H1 (cell line): Measurements from ENCODE around the gene FOXN1. TPM values are rescaled to one million over a fixed set of nuclear protein-coding genes. Genes with fewer than 3 reads are reported as not detected.

Experiments
- CTCF ChIA-PET: fragments of 300-600 bp; sonication (Branson Sonifier 250); formaldehyde crosslinking; loops from one replicate; lab custom pipeline; 2021; ENCODE audit not compliant: partially characterized antibody; lab: Charles Lee
- POLR2A ChIA-PET: fragments of 300-600 bp; sonication (Branson Sonifier 250); formaldehyde crosslinking; loops from one replicate; lab custom pipeline; 2021; ENCODE audit warnings: inconsistent platforms; ENCODE audit not compliant: partially characterized antibody; lab: Charles Lee
- DNase-seq, 2 experiments: peaks; one replicate each; pipeline versions ENCODE4 v3.0.0 to v3.0.0-alpha.2; 2010 to 2022; ENCODE audit warnings: low spot score in 2 of 2, low read depth in 1 of 2, mixed read lengths in 1 of 2
- FAIRE-seq: peaks from 2 replicates; lab custom pipeline; 2011; peaks lifted over from hg19 to GRCh38; lab: Jason Lieb, UNC
- H2AFZ ChIP-seq: 2 replicates; pipeline ENCODE4 v1.8.1; 2012; ENCODE audit warnings: low read length, inconsistent platforms
- H2AK5ac ChIP-seq: 2 replicates; pipeline ENCODE4 v1.6.1; 2013; ENCODE audit warnings: low read depth, low read length
- H2BK120ac ChIP-seq: replicated peaks from 2 replicates; pipeline ENCODE3; 2013; ENCODE audit warnings: low read depth, low read length, inconsistent platforms
- H2BK12ac ChIP-seq: 2 replicates; pipeline ENCODE4 v1.6.1; 2013; ENCODE audit warnings: low read depth, low read length
- H2BK15ac ChIP-seq: 2 replicates; pipeline ENCODE4 v1.6.1; 2013; ENCODE audit warnings: low read length
- H2BK20ac ChIP-seq: 2 replicates; pipeline ENCODE4 v1.6.1; 2013; ENCODE audit warnings: low read length
- H2BK5ac ChIP-seq: 2 replicates; pipeline ENCODE4 v1.6.1; 2013; ENCODE audit warnings: low read depth, low read length
- H3K14ac ChIP-seq: 2 replicates; pipeline ENCODE4 v1.6.1; 2013; ENCODE audit warnings: inconsistent platforms; ENCODE audit not compliant: insufficient read length
- H3K18ac ChIP-seq: 2 replicates; pipeline ENCODE4 v1.6.1; 2013; ENCODE audit warnings: low read length; ENCODE audit errors: extremely low read depth
- H3K23ac ChIP-seq: 2 replicates; pipeline ENCODE4 v1.6.1; 2013; ENCODE audit warnings: inconsistent platforms; ENCODE audit not compliant: insufficient read length
- H3K23me2 ChIP-seq: 2 replicates; pipeline ENCODE4 v1.6.1; 2013; ENCODE audit warnings: low read depth, low read length
- H3K27ac ChIP-seq: 2 replicates; pipeline ENCODE4 v1.6.1; 2011; ENCODE audit warnings: low read depth, low read length, inconsistent platforms
- H3K27me3 ChIP-seq, 4 experiments: replicated peaks in 1 of 4; 1 replicate in 1 of 4; 2 replicates in 3 of 4; pipeline versions ENCODE4 v1.6.1 to v1.8.1; 2011 to 2013; ENCODE audit warnings: low read length in 3 of 4, mild to moderate bottlenecking in 3 of 4, inconsistent platforms in 2 of 4, mixed read lengths in 2 of 4, moderate library complexity in 1 of 4; ENCODE audit not compliant: control insufficient read depth in 3 of 4, insufficient read depth in 3 of 4; ENCODE audit errors: extremely low read depth in 1 of 4
- H3K36me3 ChIP-seq, 4 experiments: 2 replicates each; pipeline versions ENCODE4 v1.6.1 to v1.8.1; 2011 to 2013; ENCODE audit warnings: mild to moderate bottlenecking in 4 of 4, low read length in 3 of 4, moderate library complexity in 2 of 4, control low read depth in 1 of 4, inconsistent platforms in 1 of 4; ENCODE audit not compliant: insufficient read depth in 4 of 4, control insufficient read depth in 2 of 4
- H3K4ac ChIP-seq: replicated peaks from 2 replicates; pipeline ENCODE3; 2013; ENCODE audit warnings: low read length, low read depth, mixed read lengths, inconsistent platforms; ENCODE audit not compliant: insufficient read length
- H3K4me1 ChIP-seq, 4 experiments: replicated peaks in 1 of 4; 1 replicate in 1 of 4; 2 replicates in 3 of 4; pipeline versions ENCODE4 v1.6.1 to v1.8.1; 2011 to 2013; ENCODE audit warnings: low read length in 3 of 4, inconsistent platforms in 2 of 4, mixed read lengths in 1 of 4; ENCODE audit not compliant: insufficient read depth in 4 of 4, control insufficient read depth in 3 of 4
- H3K4me2 ChIP-seq, 2 experiments: 2 replicates each; pipeline versions ENCODE4 v1.6.1 to v1.8.1; 2011 to 2013; ENCODE audit warnings: low read depth in 2 of 2, low read length in 2 of 2, control low read depth in 1 of 2, inconsistent platforms in 1 of 2, mild to moderate bottlenecking in 1 of 2; ENCODE audit not compliant: insufficient read depth in 1 of 2
- H3K4me3 ChIP-seq, 4 experiments: fragments of 200-600, 300-600 bp in 1 of 4; sonication (generic), shearing (Covaris generic), sonication (Bioruptor Twin) in 1 of 4; 2 replicates each; pipeline versions ENCODE4 v1.5.1 to v1.8.1; 2011 to 2016; ENCODE audit warnings: low read length in 4 of 4, low read depth in 3 of 4, control low read depth in 2 of 4, inconsistent platforms in 2 of 4, mild to moderate bottlenecking in 2 of 4, mixed read lengths in 1 of 4, moderate library complexity in 1 of 4; ENCODE audit not compliant: insufficient read depth in 2 of 4; ENCODE audit errors: extremely low read depth in 1 of 4
- H3K56ac ChIP-seq: replicated peaks from 2 replicates; pipeline ENCODE3; 2013; ENCODE audit warnings: low read depth, mild to moderate bottlenecking, mixed read lengths, low read length, inconsistent platforms; ENCODE audit not compliant: insufficient read length
- H3K79me1 ChIP-seq: 2 replicates; pipeline ENCODE4 v1.6.1; 2013; ENCODE audit warnings: low read depth, low read length, control low read depth
- H3K79me2 ChIP-seq, 2 experiments: 2 replicates each; pipeline versions ENCODE4 v1.6.1 to v1.8.1; 2012 to 2013; ENCODE audit warnings: low read length in 2 of 2, mild to moderate bottlenecking in 2 of 2, inconsistent platforms in 1 of 2; ENCODE audit not compliant: insufficient read depth in 2 of 2, control insufficient read depth in 1 of 2
- H3K9ac ChIP-seq, 4 experiments: replicated peaks in 1 of 4; 1 replicate in 1 of 4; 2 replicates in 3 of 4; pipeline versions ENCODE4 v1.6.1 to v1.8.1; 2011 to 2013; ENCODE audit warnings: low read depth in 3 of 4, low read length in 3 of 4, control low read depth in 2 of 4, mild to moderate bottlenecking in 2 of 4, moderate library complexity in 2 of 4, inconsistent platforms in 1 of 4; ENCODE audit errors: extremely low read depth in 1 of 4
- H3K9me3 ChIP-seq, 2 experiments: 2 replicates each; pipeline versions ENCODE4 v1.6.1 to v1.8.1; 2012 to 2013; ENCODE audit warnings: mild to moderate bottlenecking in 2 of 2, moderate library complexity in 2 of 2, control low read depth in 1 of 2, inconsistent platforms in 1 of 2, low read depth in 1 of 2, low read length in 1 of 2, mixed read lengths in 1 of 2; ENCODE audit not compliant: insufficient read depth in 2 of 2
- H4K20me1 ChIP-seq, 2 experiments: replicated peaks in 1 of 2; 2 replicates each; pipeline versions ENCODE3 to v1.8.1; 2011 to 2013; ENCODE audit warnings: inconsistent platforms in 2 of 2, low read length in 2 of 2, mild to moderate bottlenecking in 1 of 2; ENCODE audit not compliant: insufficient read depth in 2 of 2, control insufficient read depth in 1 of 2
- H4K5ac ChIP-seq: 2 replicates; pipeline ENCODE4 v1.6.1; 2013; ENCODE audit warnings: low read length, low read depth, mixed read lengths, inconsistent platforms; ENCODE audit not compliant: insufficient read length
- H4K8ac ChIP-seq: 2 replicates; pipeline ENCODE4 v1.8.0; 2013; ENCODE audit warnings: mild to moderate bottlenecking, moderate library complexity, low read length, inconsistent platforms; ENCODE audit not compliant: insufficient read depth; ENCODE audit errors: extremely low read depth
- H4K91ac ChIP-seq: replicated peaks from 2 replicates; pipeline ENCODE3; 2013; ENCODE audit warnings: low read length, mixed read lengths, inconsistent platforms; ENCODE audit not compliant: insufficient read length
- CTBP2 ChIP-seq: IDR thresholded peaks from 2 replicates; pipeline ENCODE4 v1.7.0; 2011; ENCODE audit warnings: borderline replicate concordance, mild to moderate bottlenecking, moderate library complexity, mixed read lengths, low read length; ENCODE audit not compliant: insufficient read depth, insufficient read length
- SP1 ChIP-seq: IDR thresholded peaks from 2 replicates; pipeline ENCODE4 v1.6.1; 2011; ENCODE audit warnings: low read depth, low read length
- TBP ChIP-seq: IDR thresholded peaks from 2 replicates; pipeline ENCODE4 v1.6.1; 2011; ENCODE audit warnings: low read depth, low read length, improper control_type of control experiment
- WGBS, 2 experiments: shearing (Covaris generic) in 1 of 2; methylation state at CpG; one replicate each; pipeline versions ENCODE4 v1.1.6 to v1.1.7; 2013 to 2015; ENCODE audit warnings: low lambda C conversion rate in 2 of 2, mixed read lengths in 2 of 2, inconsistent platforms in 1 of 2, low coverage in 1 of 2, missing lambda C conversion rate in 1 of 2; ENCODE audit not compliant: insufficient replicate concordance in 2 of 2, insufficient coverage in 1 of 2, insufficient read length in 1 of 2; ENCODE audit errors: extremely low coverage in 1 of 2, missing lambda C conversion rate in 1 of 2; 5-methylcytosine and 5-hydroxymethylcytosine counted together
- polyA plus RNA-seq, 7 experiments: library from polyadenylated mRNA; depleted of rRNA in 3 of 7; stranded (reverse) in 5 of 7; unstranded in 2 of 7; fragments of >200 nt in 5 of 7; fragments of 200-250 nt in 2 of 7; gene quantifications; 1 replicate in 5 of 7; 2 replicates in 1 of 7; 4 replicates in 1 of 7; pipeline versions ENCODE4 v1.2.1 to v1.2.3, GENCODE V29; 2011 to 2013; ENCODE audit warnings: missing spikeins in 2 of 7, mixed read lengths in 2 of 7
- total RNA-seq: library from RNA; stranded (reverse); fragmentation: NEBNext Ultra II Directional; extraction: Animal tissue kit (Norgen Biotek cat#: 25700); gene quantifications from 2 replicates; pipeline ENCODE4 v1.2.1, GENCODE V29; 2021

FOXN1 gene
- total and polyA plus RNA-seq, 2 of the 8 experiments (the other 6 are each of a cell fraction or from before 2014, with no cell fraction given) = not detected

GRCh38 chr17:28548417-28549130, 42.4 kb downstream of the FOXN1 start:
- Histone ChIP-seq H3K27ac (no peak overlapping the region), H2BK12ac (no peak overlapping the region), H2BK120ac (no peak overlapping the region), H2AK5ac (no peak overlapping the region), H3K4me1 (peaks cover 0 to 16% (median 7%) of the 10 kb centered on the region in 4 experiments; a peak in 5 of 7 replicates), H3K36me3 (peaks cover 0 to 9% (median 2%) of the 10 kb centered on the region in 4 experiments; a peak in 4 of 8 replicates), H4K91ac (no peak overlapping the region), H2BK5ac (no peak overlapping the region), H3K9me3 (no peaks in the 10 kb centered on the region), H2BK20ac (no peak overlapping the region), H3K4me2 (no peak overlapping the region), H3K9ac (no peak overlapping the region), H4K5ac (no peak overlapping the region), H3K4me3 (no peak overlapping the region), H2AFZ (no peak overlapping the region), H2BK15ac (no peak overlapping the region), H4K20me1 (peaks cover 2 to 12% of the 10 kb centered on the region in 2 experiments), H3K14ac (no peak overlapping the region), H3K56ac (no peak overlapping the region), H4K8ac (0 out of 2 replicates have a peak overlapping the region, but pooled peaks have one; percentile 9), H3K79me2 (peaks cover 0 to 10% of the 10 kb centered on the region in 2 experiments; a peak in 1 of 4 replicates), H3K27me3 (no peaks in the 10 kb centered on the region; a peak in 1 of 7 replicates), H3K18ac (no peak overlapping the region), H3K23ac (no peak overlapping the region), H3K79me1 (peaks cover 7% of the 10 kb centered on the region), H3K23me2 (peaks cover 7% of the 10 kb centered on the region; the same call in 1 of the 2 replicates), H3K4ac (no peak overlapping the region)
- FAIRE-seq (no peak), DNase-seq (no peak)
- TF ChIP-seq TBP (no peak), SP1 (no peak), CTBP2 (peak; percentile 6)
- POLR2A ChIA-PET = interaction anchor here (1.3 kb wide), 1 partner anchor 184 kb away, joined by 3 read pairs; no protein-coding TSS in a partner anchor
- CTCF ChIA-PET = interaction anchor here (0.7 to 18.4 kb wide), 29 partner anchors 8 to 348 kb away, joined by 3 to 547 read pairs (median 4); partner anchors contain the start of genes ALDOC, FOXN1, PIGS and POLDIP2
- 75% methylated on average over 6 of the region's 6 CpGs; no CpG with 5 or more reads in 1 of the 2 experiments for WGBS, 2 experiments
